Measurements from ENCODE around the gene FAM149A.
A peak's percentile ranks its signal among the peaks of the same experiment; 100 is the strongest.

The FAM149A gene

DNA sequence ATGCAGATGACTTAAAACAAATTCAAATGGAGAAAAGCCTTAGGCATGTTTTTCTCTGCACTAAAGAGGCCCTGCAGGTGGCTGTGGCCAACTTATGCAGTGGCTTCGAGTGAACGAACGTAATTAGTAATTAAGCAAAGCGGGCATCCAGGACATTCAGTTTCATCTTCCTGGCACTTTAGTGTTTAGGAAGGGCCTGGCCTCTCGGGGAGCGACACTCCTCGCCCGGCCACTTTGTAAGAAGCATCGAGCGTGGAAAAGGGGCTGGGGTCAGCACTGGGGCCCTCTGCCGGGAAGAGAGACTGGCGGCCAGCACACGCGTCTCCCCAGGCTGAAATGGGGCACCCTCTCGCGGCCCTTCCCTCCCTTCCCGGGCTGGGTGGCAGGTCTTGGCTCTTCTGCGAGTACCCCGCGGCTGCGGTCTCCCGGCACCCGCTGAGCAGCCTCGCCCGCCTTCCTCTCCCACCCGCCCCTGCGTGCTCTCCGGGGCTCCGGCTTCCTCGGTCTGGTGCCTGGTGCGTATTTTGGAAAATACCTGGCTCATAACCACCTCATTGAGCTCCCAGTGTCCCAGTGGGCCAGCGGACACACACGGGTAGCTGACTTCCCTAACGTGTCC is 86.2 kb downstream of the FAM149A start:
- H3K4me1 ChIP-seq (ENCODE audit: control insufficient read depth, insufficient read depth, low read length), result peaks cover 29% of the 10 kb centered on the region
- no peaks in the 10 kb centered on the region for H3K36me3 ChIP-seq (ENCODE audit: control insufficient read depth, insufficient read depth, low read length)
- peak overlapping the region; percentile 92 for H3K27ac ChIP-seq (ENCODE audit: low read depth, low read length)
- H3K9ac ChIP-seq (ENCODE audit: low read depth, low read length), result peak overlapping the region; percentile 78
- H3K4me3 ChIP-seq (ENCODE audit: low read depth, low read length), result peak overlapping the region; percentile 73
- no peaks in the 10 kb centered on the region for H3K9me3 ChIP-seq (ENCODE audit: control insufficient read depth, insufficient read depth, low read length)
- H3K27me3 ChIP-seq (ENCODE audit: control insufficient read depth, insufficient read depth, low read length), result no peaks in the 10 kb centered on the region

DNA sequence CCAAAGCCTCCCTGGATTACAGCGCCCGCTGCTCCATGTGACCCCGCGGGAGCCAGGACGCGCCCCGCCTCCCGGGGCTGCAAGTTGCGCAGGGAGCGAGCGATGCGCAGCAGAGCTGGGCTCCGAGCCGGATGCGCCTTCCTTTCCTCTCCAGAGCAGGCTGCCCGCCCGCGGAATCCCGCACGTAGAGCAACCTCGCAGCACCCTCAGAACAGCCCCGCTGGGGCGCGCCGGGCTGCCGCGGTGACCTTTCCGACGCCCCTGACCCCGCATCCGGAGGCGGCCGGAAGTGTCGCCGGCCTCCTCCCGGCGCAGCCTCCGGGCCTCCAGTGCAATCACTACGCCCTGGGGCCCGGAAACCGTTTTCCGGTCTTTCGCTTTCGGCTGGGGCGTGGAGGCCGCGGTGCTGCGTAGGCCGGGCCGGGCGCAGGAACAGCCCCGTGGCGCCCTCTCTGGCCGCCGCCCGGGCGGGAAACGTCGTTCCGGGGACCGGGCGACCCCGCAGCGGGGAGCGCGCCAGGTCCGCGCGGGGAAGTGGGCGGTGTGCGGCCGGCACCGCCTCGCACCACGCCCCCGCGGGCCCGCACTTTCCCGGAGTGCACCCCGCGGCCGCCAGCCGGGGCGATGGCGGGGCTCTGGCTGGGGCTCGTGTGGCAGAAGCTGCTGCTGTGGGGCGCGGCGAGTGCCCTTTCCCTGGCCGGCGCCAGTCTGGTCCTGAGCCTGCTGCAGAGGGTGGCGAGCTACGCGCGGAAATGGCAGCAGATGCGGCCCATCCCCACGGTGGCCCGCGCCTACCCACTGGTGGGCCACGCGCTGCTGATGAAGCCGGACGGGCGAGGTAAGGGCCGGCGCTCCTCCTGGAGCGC is 86.9 kb downstream of the FAM149A start, which contains the start of gene CYP4V2:
Gene CYP4V2 (plus strand): TSS at position 368 of the 866 bp plus-strand sequence. CDS start 257 bp downstream, at position 625.
- H3K4me3 ChIP-seq (ENCODE audit: low read depth, low read length), result peak within 1 kb of the TSS; percentile 73
- peak within 1 kb of the TSS; percentile 92 for H3K27ac ChIP-seq (ENCODE audit: low read depth, low read length)
- H3K9ac ChIP-seq (ENCODE audit: low read depth, low read length), result peak within 1 kb of the TSS; percentile 78
- H3K27me3 ChIP-seq (ENCODE audit: control insufficient read depth, insufficient read depth, low read length), result no peaks in the 10 kb centered on the region
- peaks cover 29% of the 10 kb centered on the region for H3K4me1 ChIP-seq (ENCODE audit: control insufficient read depth, insufficient read depth, low read length)
- no peaks in the 10 kb centered on the region for H3K36me3 ChIP-seq (ENCODE audit: control insufficient read depth, insufficient read depth, low read length)
- no peaks in the 10 kb centered on the region for H3K9me3 ChIP-seq (ENCODE audit: control insufficient read depth, insufficient read depth, low read length)

DNA sequence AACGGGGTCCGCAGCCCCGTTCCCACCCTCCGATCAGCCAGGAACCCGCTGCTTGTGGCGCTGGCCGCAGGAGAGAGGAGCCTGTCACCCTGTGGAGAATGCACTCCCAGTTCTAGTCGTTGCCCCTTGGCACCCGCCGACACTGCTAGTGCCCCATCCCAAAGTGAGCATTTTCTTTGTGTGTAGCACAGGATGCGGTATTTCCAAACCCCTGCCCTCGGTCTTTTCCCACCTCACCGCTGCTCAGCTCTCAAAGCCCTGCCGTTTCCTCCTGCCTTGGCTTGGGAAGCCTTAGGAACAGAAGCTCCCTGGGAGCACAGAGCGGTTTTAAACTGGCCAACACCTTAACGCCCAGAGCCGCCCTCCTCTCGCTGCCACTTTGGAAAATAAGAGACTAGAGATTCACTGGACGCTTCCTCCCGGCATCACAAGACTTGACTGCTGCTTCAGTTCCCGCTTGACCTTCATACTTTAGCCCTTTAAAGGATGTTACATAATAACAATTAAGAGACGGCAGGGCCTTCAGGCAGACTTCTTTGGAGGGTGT is 87.6 kb downstream of the FAM149A start:
- Histone ChIP-seq H3K27ac (ENCODE audit: low read depth, low read length) (peak overlapping the region; percentile 92), H3K27me3 (ENCODE audit: control insufficient read depth, insufficient read depth, low read length) (no peaks in the 10 kb centered on the region), H3K9ac (ENCODE audit: low read depth, low read length) (peak overlapping the region; percentile 78), H3K4me1 (ENCODE audit: control insufficient read depth, insufficient read depth, low read length) (peaks cover 29% of the 10 kb centered on the region), H3K9me3 (ENCODE audit: control insufficient read depth, insufficient read depth, low read length) (no peaks in the 10 kb centered on the region), H3K4me3 (ENCODE audit: low read depth, low read length) (peak overlapping the region; percentile 73), H3K36me3 (ENCODE audit: control insufficient read depth, insufficient read depth, low read length) (no peaks in the 10 kb centered on the region)

DNA sequence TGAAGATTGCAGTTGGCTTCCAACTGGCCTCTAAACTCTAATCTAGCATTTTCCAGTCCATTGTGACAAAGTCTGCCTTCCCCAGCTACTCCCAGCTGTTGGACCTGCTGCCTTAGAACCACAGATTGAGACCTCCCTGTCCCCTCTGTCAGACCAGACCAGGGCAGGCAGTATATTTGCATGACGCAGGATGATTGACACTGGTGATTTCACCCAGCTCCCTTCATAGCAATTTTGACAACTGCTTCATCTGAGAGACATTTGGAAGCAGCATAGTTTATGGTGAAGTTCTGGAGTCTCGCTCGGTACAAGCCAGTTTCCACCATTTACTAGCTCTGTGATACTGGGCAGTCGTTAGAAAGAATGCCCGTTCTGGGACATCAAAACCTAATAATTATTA is 89.3 kb downstream of the FAM149A start:
- Histone ChIP-seq H3K4me3 (ENCODE audit: low read depth, low read length) (no peak overlapping the region), H3K9me3 (ENCODE audit: control insufficient read depth, insufficient read depth, low read length) (no peaks in the 10 kb centered on the region), H3K27me3 (ENCODE audit: control insufficient read depth, insufficient read depth, low read length) (no peaks in the 10 kb centered on the region), H3K9ac (ENCODE audit: low read depth, low read length) (no peak overlapping the region), H3K4me1 (ENCODE audit: control insufficient read depth, insufficient read depth, low read length) (peaks cover 29% of the 10 kb centered on the region), H3K27ac (ENCODE audit: low read depth, low read length) (no peak overlapping the region), H3K36me3 (ENCODE audit: control insufficient read depth, insufficient read depth, low read length) (no peaks in the 10 kb centered on the region)

DNA sequence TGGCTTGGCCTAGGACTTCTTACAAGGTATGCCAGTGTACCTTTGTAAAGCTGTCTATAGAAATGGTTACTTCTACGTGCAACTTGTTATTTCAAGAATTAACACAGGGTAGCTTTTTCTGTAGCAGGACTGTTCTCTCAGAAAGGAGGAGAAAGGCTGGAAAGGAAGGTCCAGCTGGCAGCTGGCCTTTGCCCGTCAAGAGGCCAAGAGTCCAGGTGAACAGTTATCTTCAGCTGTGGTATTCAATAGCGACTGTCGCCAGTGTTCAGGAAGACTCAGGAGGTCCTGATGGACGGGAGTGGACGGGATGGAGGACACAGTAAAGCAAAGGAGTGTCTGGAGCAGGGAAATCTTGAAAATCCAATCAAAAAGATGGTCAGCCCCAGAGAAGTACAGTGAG is 91.6 kb downstream of the FAM149A start:
- Histone ChIP-seq H3K36me3 (ENCODE audit: control insufficient read depth, insufficient read depth, low read length) (no peaks in the 10 kb centered on the region), H3K9me3 (ENCODE audit: control insufficient read depth, insufficient read depth, low read length) (no peaks in the 10 kb centered on the region), H3K4me1 (ENCODE audit: control insufficient read depth, insufficient read depth, low read length) (peaks cover 13% of the 10 kb centered on the region), H3K9ac (ENCODE audit: low read depth, low read length) (no peak overlapping the region), H3K4me3 (ENCODE audit: low read depth, low read length) (no peak overlapping the region), H3K27me3 (ENCODE audit: control insufficient read depth, insufficient read depth, low read length) (no peaks in the 10 kb centered on the region), H3K27ac (ENCODE audit: low read depth, low read length) (no peak overlapping the region)

DNA sequence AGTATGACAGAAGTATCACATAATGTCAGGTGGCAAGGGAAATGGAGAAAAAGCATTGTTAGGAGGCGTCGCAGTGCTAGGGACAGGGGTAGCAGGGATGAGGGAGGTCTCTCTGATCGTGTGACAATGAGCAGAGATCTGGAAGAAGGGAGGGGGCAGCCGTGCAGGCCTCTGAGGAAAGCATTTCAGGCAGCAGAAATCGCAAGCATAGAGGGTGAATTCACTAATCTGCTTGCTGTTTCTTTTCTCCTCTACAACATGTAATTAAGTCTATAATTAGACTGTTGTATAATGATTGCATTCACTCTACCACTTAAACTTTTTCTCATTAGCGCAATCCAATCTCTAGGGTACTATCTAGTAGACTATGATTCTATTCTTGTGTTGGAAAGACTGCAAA is 96.0 kb downstream of the FAM149A start:
- H3K4me3 ChIP-seq (ENCODE audit: low read depth, low read length), result no peak overlapping the region
- no peaks in the 10 kb centered on the region for H3K27me3 ChIP-seq (ENCODE audit: control insufficient read depth, insufficient read depth, low read length)
- no peak overlapping the region for H3K9ac ChIP-seq (ENCODE audit: low read depth, low read length)
- H3K9me3 ChIP-seq (ENCODE audit: control insufficient read depth, insufficient read depth, low read length), result no peaks in the 10 kb centered on the region
- H3K4me1 ChIP-seq (ENCODE audit: control insufficient read depth, insufficient read depth, low read length), result no peaks in the 10 kb centered on the region
- H3K27ac ChIP-seq (ENCODE audit: low read depth, low read length), result no peak overlapping the region
- no peaks in the 10 kb centered on the region for H3K36me3 ChIP-seq (ENCODE audit: control insufficient read depth, insufficient read depth, low read length)

DNA sequence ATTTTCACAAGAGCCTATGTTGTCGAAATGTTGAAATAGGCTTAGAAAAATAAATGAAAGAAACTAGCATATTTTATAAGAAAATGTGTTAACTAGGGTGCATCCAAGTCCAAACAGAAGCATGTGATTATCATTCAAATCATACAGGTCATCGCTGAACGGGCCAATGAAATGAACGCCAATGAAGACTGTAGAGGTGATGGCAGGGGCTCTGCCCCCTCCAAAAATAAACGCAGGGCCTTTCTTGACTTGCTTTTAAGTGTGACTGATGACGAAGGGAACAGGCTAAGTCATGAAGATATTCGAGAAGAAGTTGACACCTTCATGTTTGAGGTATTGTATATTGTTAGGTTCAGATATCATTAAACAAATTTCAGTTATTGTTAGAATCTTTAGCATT is 96.5 kb downstream of the FAM149A start:
- Histone ChIP-seq H3K36me3 (ENCODE audit: control insufficient read depth, insufficient read depth, low read length) (no peaks in the 10 kb centered on the region), H3K4me1 (ENCODE audit: control insufficient read depth, insufficient read depth, low read length) (no peaks in the 10 kb centered on the region), H3K9ac (ENCODE audit: low read depth, low read length) (no peak overlapping the region), H3K9me3 (ENCODE audit: control insufficient read depth, insufficient read depth, low read length) (no peaks in the 10 kb centered on the region), H3K4me3 (ENCODE audit: low read depth, low read length) (no peak overlapping the region), H3K27me3 (ENCODE audit: control insufficient read depth, insufficient read depth, low read length) (no peaks in the 10 kb centered on the region), H3K27ac (ENCODE audit: low read depth, low read length) (no peak overlapping the region)

DNA sequence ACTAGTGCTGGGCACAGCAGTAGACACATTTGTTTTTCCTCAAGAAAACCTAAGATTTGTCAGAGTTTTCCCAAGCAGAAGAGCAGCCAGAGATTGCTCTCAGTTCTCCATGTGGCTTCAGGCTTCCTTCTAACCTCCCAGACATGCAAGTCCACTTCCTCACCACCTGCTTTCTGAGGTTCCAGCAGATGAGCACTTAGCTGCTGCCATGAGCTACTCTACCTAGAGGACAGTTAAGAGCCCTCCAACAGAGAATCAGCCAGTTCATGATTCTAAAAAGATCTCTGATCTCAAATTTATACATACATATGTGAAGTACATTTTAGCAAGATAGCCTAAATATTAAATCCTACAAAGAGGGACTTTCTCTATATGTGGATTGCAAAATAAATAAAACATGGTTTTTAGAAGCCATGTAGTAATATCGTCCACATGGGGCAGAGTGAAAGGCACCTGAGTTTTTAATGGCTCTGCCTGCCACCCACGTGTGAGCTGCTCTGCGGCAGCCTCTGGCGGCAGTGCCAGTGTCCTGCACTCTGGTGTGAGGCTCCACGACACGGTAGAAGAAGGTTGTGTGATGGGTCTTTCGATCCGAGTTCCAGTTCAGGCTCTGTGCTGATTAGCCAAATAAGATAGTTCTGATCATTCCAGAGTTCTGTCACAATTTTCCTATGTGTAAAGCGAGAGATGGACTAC is 97.2 kb downstream of the FAM149A start:
- no peaks in the 10 kb centered on the region for H3K36me3 ChIP-seq (ENCODE audit: control insufficient read depth, insufficient read depth, low read length)
- H3K4me1 ChIP-seq (ENCODE audit: control insufficient read depth, insufficient read depth, low read length), result no peaks in the 10 kb centered on the region
- no peaks in the 10 kb centered on the region for H3K27me3 ChIP-seq (ENCODE audit: control insufficient read depth, insufficient read depth, low read length)
- no peak overlapping the region for H3K27ac ChIP-seq (ENCODE audit: low read depth, low read length)
- no peak overlapping the region for H3K9ac ChIP-seq (ENCODE audit: low read depth, low read length)
- no peak overlapping the region for H3K4me3 ChIP-seq (ENCODE audit: low read depth, low read length)
- H3K9me3 ChIP-seq (ENCODE audit: control insufficient read depth, insufficient read depth, low read length), result no peaks in the 10 kb centered on the region

DNA sequence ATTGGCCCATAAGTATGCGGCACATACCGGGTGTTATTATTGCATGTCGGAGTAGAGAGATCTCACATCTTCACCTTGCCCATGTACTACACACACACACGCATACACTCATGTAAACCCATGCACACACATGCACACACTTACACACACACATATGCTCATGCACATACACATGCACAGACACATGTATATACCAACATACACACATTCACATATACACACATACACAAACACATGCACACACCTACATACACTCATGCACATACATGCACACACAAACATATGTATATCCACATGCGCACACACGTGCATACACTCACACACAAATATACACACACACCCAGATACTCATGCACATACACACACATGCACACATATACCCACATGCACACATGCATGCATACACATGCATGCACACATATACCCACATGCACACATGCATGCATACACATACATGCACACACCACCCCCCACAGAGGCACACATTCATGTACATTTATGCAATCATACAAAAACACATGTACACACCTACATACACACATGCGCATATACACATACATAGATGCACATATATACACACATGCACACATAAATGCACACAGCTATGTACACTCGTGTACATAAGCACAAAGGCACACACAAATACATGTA is 98.1 kb downstream of the FAM149A start:
- H3K9me3 ChIP-seq (ENCODE audit: control insufficient read depth, insufficient read depth, low read length), result no peaks in the 10 kb centered on the region
- no peaks in the 10 kb centered on the region for H3K4me1 ChIP-seq (ENCODE audit: control insufficient read depth, insufficient read depth, low read length)
- no peaks in the 10 kb centered on the region for H3K27me3 ChIP-seq (ENCODE audit: control insufficient read depth, insufficient read depth, low read length)
- H3K9ac ChIP-seq (ENCODE audit: low read depth, low read length), result no peak overlapping the region
- H3K27ac ChIP-seq (ENCODE audit: low read depth, low read length), result no peak overlapping the region
- H3K4me3 ChIP-seq (ENCODE audit: low read depth, low read length), result no peak overlapping the region
- H3K36me3 ChIP-seq (ENCODE audit: control insufficient read depth, insufficient read depth, low read length), result no peaks in the 10 kb centered on the region

DNA sequence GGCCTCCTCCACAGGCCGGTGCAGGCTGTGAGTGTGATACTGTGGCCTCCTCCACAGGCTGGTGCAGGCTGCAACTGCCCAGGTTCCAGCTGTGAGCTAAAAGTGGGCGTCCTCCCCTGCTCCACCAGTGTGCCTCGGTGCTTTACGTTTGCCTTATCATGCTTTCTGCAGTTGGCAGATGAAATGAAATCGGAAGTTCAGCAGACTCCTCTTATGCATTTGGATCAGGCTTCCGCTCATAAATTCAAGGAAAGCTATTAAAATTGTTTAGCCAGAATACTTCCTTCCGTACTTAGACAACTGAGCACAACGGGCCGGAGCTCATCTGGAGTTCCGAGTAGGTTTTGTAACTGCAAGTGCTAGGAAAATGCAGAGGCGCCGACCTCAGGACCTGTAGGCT is 98.9 kb downstream of the FAM149A start:
- Histone ChIP-seq H3K36me3 (ENCODE audit: control insufficient read depth, insufficient read depth, low read length) (no peaks in the 10 kb centered on the region), H3K4me1 (ENCODE audit: control insufficient read depth, insufficient read depth, low read length) (no peaks in the 10 kb centered on the region), H3K27me3 (ENCODE audit: control insufficient read depth, insufficient read depth, low read length) (no peaks in the 10 kb centered on the region), H3K4me3 (ENCODE audit: low read depth, low read length) (no peak overlapping the region), H3K9me3 (ENCODE audit: control insufficient read depth, insufficient read depth, low read length) (no peaks in the 10 kb centered on the region), H3K9ac (ENCODE audit: low read depth, low read length) (no peak overlapping the region), H3K27ac (ENCODE audit: low read depth, low read length) (no peak overlapping the region)

All from HUES48 (cell line).